HepG2 (cell line): ENCODE data around the gene PIGV. TPM values are rescaled to one million over a fixed set of nuclear protein-coding genes. Genes with fewer than 3 reads are reported as not detected.

Experiments used
- ATAC-seq: fragments of 200-7000 bp; cut with Tn5 transposase; 3 replicates; pipeline ENCODE4 v1.9.1; 2020; ENCODE audit warnings: mild to moderate bottlenecking, moderate library complexity
- BruUV-seq: library from RNA; stranded (reverse); fragments of 400-500 nt; replicated peaks from 2 replicates; lab custom pipeline; 2021; lab: Mats Ljungman, UMichigan
- CTCF ChIA-PET: fragments of 300-600 bp; formaldehyde crosslinking; extraction: SDS; loops from one replicate; lab custom pipeline; 2021; ENCODE audit warnings: low total read pairs, inconsistent platforms, low intra/inter-chr PET ratio; lab: Yijun Ruan, JAX
- POLR2A ChIA-PET: fragments of 350-600 bp; sonication (Branson Sonifier 250); formaldehyde crosslinking; loops from one replicate; lab custom pipeline; 2020; ENCODE audit warnings: antibody characterized with exemption, inconsistent platforms; lab: Yijun Ruan, JAX
- DNase-seq: peaks from one replicate; pipeline ENCODE4 v3.0.0-alpha.2; 2015; ENCODE audit warnings: low spot score
- FAIRE-seq: peaks from 3 replicates; lab custom pipeline; 2011; peaks lifted over from hg19 to GRCh38; lab: Jason Lieb, UNC
- H2AFZ ChIP-seq: one replicate; pipeline ENCODE4 v1.6.1; 2011; ENCODE audit warnings: low read length, inconsistent platforms
- H3K27ac ChIP-seq: fragments of 300-600 bp; 3 replicates; pipeline ENCODE4 v1.8.0; 2011; ENCODE audit warnings: mixed run types, mild to moderate bottlenecking, mixed read lengths, low read length, inconsistent platforms; ENCODE audit not compliant: insufficient read depth; ENCODE audit errors: extremely low read length
- H3K27me3 ChIP-seq, 2 experiments: fragments of 200-600 bp in 1 of 2; 2 replicates in 1 of 2; 3 replicates in 1 of 2; pipeline versions ENCODE4 v1.6.0 to v1.8.0; 2011; ENCODE audit warnings: low read length in 2 of 2, mild to moderate bottlenecking in 2 of 2, moderate library complexity in 2 of 2, inconsistent platforms in 1 of 2; ENCODE audit not compliant: insufficient read depth in 2 of 2, control insufficient read depth in 1 of 2
- H3K36me3 ChIP-seq, 2 experiments: fragments of 200-600 bp in 1 of 2; replicated peaks in 1 of 2; 2 replicates in 1 of 2; 3 replicates in 1 of 2; pipeline versions ENCODE4 v1.5.1 to v1.8.0; 2011; ENCODE audit warnings: low read length in 2 of 2, inconsistent platforms in 1 of 2; ENCODE audit not compliant: insufficient read depth in 2 of 2, control insufficient read depth in 1 of 2
- H3K4me1 ChIP-seq: 2 replicates; pipeline ENCODE4 v1.5.1; 2012; ENCODE audit warnings: low read length, inconsistent platforms; ENCODE audit not compliant: insufficient read depth
- H3K4me2 ChIP-seq: 2 replicates; pipeline ENCODE4 v1.6.0; 2011; ENCODE audit warnings: low read depth, low read length, inconsistent platforms
- H3K4me3 ChIP-seq, 3 experiments: fragments of 200-600 bp in 1 of 3; sonication (generic), shearing (Covaris generic) in 1 of 3; replicated peaks in 1 of 3; 2 replicates each; pipeline ENCODE4 v1.5.1; 2011 to 2016; ENCODE audit warnings: low read length in 3 of 3, inconsistent platforms in 2 of 3, low read depth in 2 of 3, mild to moderate bottlenecking in 2 of 3, control low read depth in 1 of 3, mixed read lengths in 1 of 3; ENCODE audit not compliant: insufficient read depth in 1 of 3
- H3K79me2 ChIP-seq: one replicate; pipeline ENCODE4 v1.6.1; 2011; ENCODE audit warnings: low read length, inconsistent platforms; ENCODE audit not compliant: insufficient read depth
- H3K9ac ChIP-seq: 2 replicates; pipeline ENCODE4 v1.6.0; 2011; ENCODE audit warnings: mild to moderate bottlenecking, low read depth, low read length, inconsistent platforms; ENCODE audit not compliant: insufficient read depth
- H3K9me3 ChIP-seq: 2 replicates; pipeline ENCODE4 v1.5.1; 2012; ENCODE audit warnings: mild to moderate bottlenecking, low read length
- H4K20me1 ChIP-seq: 2 replicates; pipeline ENCODE4 v1.6.0; 2011; ENCODE audit warnings: inconsistent platforms, mild to moderate bottlenecking, low read length, moderate library complexity; ENCODE audit not compliant: insufficient read depth
- ARID2 ChIP-seq: sonication (generic); formaldehyde crosslinking; IDR thresholded peaks from 2 replicates; pipeline ENCODE4 v1.8.1; 2022; ENCODE audit warnings: mild to moderate bottlenecking, missing genetic modification reagents, borderline replicate concordance
- FOXP1 ChIP-seq, 2 experiments: fragments of 450-650 bp in 1 of 2; IDR thresholded peaks; 2 replicates each; pipeline ENCODE4 v1.6.1; 2017 to 2018; ENCODE audit warnings: antibody characterized with exemption in 1 of 2
- HNRNPL ChIP-seq: fragments of 200-400 bp; formaldehyde crosslinking; IDR thresholded peaks from 2 replicates; pipeline ENCODE4 v1.6.1; 2017; ENCODE audit warnings: mild to moderate bottlenecking, low read depth, low read length
- KAT8 ChIP-seq: IDR thresholded peaks from 2 replicates; pipeline ENCODE4 v1.6.1; 2016; ENCODE audit warnings: missing genetic modification reagents, missing compliant biosample characterization
- LCORL ChIP-seq, 2 experiments: fragments of 450-650 bp in 1 of 2; sonication (generic) in 1 of 2; formaldehyde crosslinking in 1 of 2; IDR thresholded peaks; 2 replicates each; pipeline versions ENCODE4 v1.5.0 to v1.6.1; 2017 to 2020; ENCODE audit warnings: antibody characterized with exemption in 1 of 2, missing genetic modification reagents in 1 of 2
- NFYB ChIP-seq: sonication (generic); formaldehyde crosslinking; IDR thresholded peaks from 2 replicates; pipeline ENCODE4 v1.4.0; 2020; ENCODE audit warnings: missing genetic modification reagents
- NR2F1 ChIP-seq, 2 experiments: fragments of 450-650 bp in 1 of 2; formaldehyde crosslinking in 1 of 2; IDR thresholded peaks; 2 replicates each; pipeline versions ENCODE4 v1.5.0 to v1.6.1; 2016 to 2020; ENCODE audit warnings: mild to moderate bottlenecking in 1 of 2, missing compliant biosample characterization in 1 of 2, missing genetic modification reagents in 1 of 2, moderate library complexity in 1 of 2
- PAXIP1 ChIP-seq: sonication (generic); formaldehyde crosslinking; conservative IDR thresholded peaks from 2 replicates; pipeline ENCODE4 v1.4.0; 2020; ENCODE audit warnings: mild to moderate bottlenecking, missing genetic modification reagents, moderate library complexity
- RARA ChIP-seq: IDR thresholded peaks from 2 replicates; pipeline ENCODE4 v1.6.1; 2016; ENCODE audit warnings: missing genetic modification reagents, missing compliant biosample characterization
- RBM22 ChIP-seq: fragments of 200-400 bp; formaldehyde crosslinking; optimal IDR thresholded peaks from 2 replicates; pipeline ENCODE3; 2017; ENCODE audit warnings: mild to moderate bottlenecking, low read length, moderate library complexity
- SMC3 ChIP-seq: IDR thresholded peaks from 2 replicates; pipeline ENCODE4 v1.6.1; 2011; ENCODE audit warnings: low read length, improper control_type of control experiment
- SOX5 ChIP-seq: IDR thresholded peaks from 2 replicates; pipeline ENCODE4 v1.6.1; 2016; ENCODE audit warnings: borderline replicate concordance
- THAP11 ChIP-seq: IDR thresholded peaks from 2 replicates; pipeline ENCODE4 v1.6.1; 2016; ENCODE audit warnings: missing biosample characterization, missing genetic modification reagents
- ZKSCAN8 ChIP-seq: IDR thresholded peaks from 2 replicates; pipeline ENCODE4 v1.6.1; 2016; ENCODE audit warnings: borderline replicate concordance, missing genetic modification reagents, missing compliant biosample characterization
- ZNF543 ChIP-seq: sonication (generic); formaldehyde crosslinking; IDR thresholded peaks from 2 replicates; pipeline ENCODE4 v1.4.0; 2020; ENCODE audit warnings: mild to moderate bottlenecking, missing genetic modification reagents
- ZNF749 ChIP-seq: sonication (generic); formaldehyde crosslinking; IDR thresholded peaks from 2 replicates; pipeline ENCODE4 v1.8.0; 2022; ENCODE audit warnings: mild to moderate bottlenecking, missing genetic modification reagents, moderate library complexity, borderline replicate concordance
- WGBS: methylation state at CpG from one replicate; pipeline ENCODE4 v1.1.6; 2017; ENCODE audit warnings: low lambda C conversion rate; 5-methylcytosine and 5-hydroxymethylcytosine counted together
- in situ Hi-C: cut with HindIII; loops from 2 replicates; pipeline ENCODE4 v1.10.0; 2017; ENCODE audit warnings: low pct_unique_long_range_greater_than_20kb; ENCODE audit not compliant: extremely low pct_ligation_motif_present
- intact Hi-C: fragments of 100-400 bp; cut with micrococcal nuclease; formaldehyde crosslinking; loops from one replicate; pipeline ENCODE4 v1.10.0; 2022; ENCODE audit not compliant: unreplicated experiment
- polyA plus RNA-seq, 8 experiments: library from polyadenylated mRNA; depleted of rRNA in 3 of 8; stranded (reverse) in 7 of 8; unstranded in 1 of 8; fragments of >200 nt; fragmentation: Illumina TruSeq in 4 of 8; extraction: Trizol in 4 of 8; gene quantifications; 2 replicates each; pipeline versions ENCODE4 v1.2.1 to v1.2.3, GENCODE V29; 2011 to 2016; ENCODE audit warnings: low read depth in 4 of 8, missing spikeins in 1 of 8, mixed read lengths in 1 of 8; ENCODE audit not compliant: insufficient read depth in 1 of 8
- total RNA-seq, 5 experiments: library from RNA; depleted of rRNA; stranded (reverse); fragments of >200 nt; fragmentation: Illumina TruSeq; extraction: Trizol; gene quantifications; 2 replicates each; pipeline ENCODE4 v1.2.3, GENCODE V29; 2016; ENCODE audit warnings: low read depth in 1 of 5

PIGV gene
- total and polyA plus RNA-seq, 2 of the 13 experiments (the other 11 are each of a cell fraction or from before 2014, with no cell fraction given): 13.5 to 22.7 TPM

GRCh38 chr1:26758358-26758757 is 29.4 kb upstream of the PIGV start:
- peaks cover 19% of the 10 kb centered on the region for H3K4me1 ChIP-seq
- H3K27ac ChIP-seq: peak overlapping the region; percentile 22
- BruUV-seq: no TSS peak
- H3K4me3 ChIP-seq: no peak overlapping the region
- DNase-seq (no peak), ATAC-seq (no peak)
- intact Hi-C loops: no loop called here
- CTCF ChIA-PET: no interaction called here
- H4K20me1 ChIP-seq: peaks cover 4% of the 10 kb centered on the region; the same call in 1 of the 2 replicates
- peak; percentile 49 for TF ChIP-seq LCORL (IDR thresholded peaks at IDR 0.05)
- no peak for TF ChIP-seq LCORL (CRISPR knock-in tag; IDR thresholded peaks at IDR 0.05)
- no peak for TF ChIP-seq SMC3
- no peak for TF ChIP-seq ARID2 (CRISPR knock-in tag)
- TF ChIP-seq ZNF749 (CRISPR knock-in tag): no peak
- no peak for TF ChIP-seq NFYB (CRISPR knock-in tag)
- peak; percentile 40 for TF ChIP-seq RBM22
- TF ChIP-seq HNRNPL: no peak
- no peak for TF ChIP-seq ZNF543 (CRISPR knock-in tag)
- TF ChIP-seq, all 625 proteins: peak for 2
- Histone ChIP-seq H3K27me3 (no peaks in the 10 kb centered on the region), H3K36me3 (peaks cover 25 to 76% of the 10 kb centered on the region in 2 experiments), H3K9me3 (no peaks in the 10 kb centered on the region), H3K4me2 (no peak overlapping the region), H3K79me2 (peaks cover 16% of the 10 kb centered on the region), H3K9ac (no peak overlapping the region), H2AFZ (no peak overlapping the region)
- no peak for FAIRE-seq
- in situ Hi-C loops: no loop called here
- POLR2A ChIA-PET: interaction anchor here (0.9 to 2.1 kb wide), 4 partner anchors 14 to 61 kb away, joined by 3 to 13 read pairs (median 3); partner anchors contain the start of gene PIGV
- 97% methylated on average over 2 of the region's 3 CpGs for WGBS

- H3K27ac ChIP-seq: peak overlapping the region; percentile 38
- no peak for FAIRE-seq
- TF ChIP-seq NR2F1 (CRISPR knock-in tag; IDR thresholded peaks at IDR 0.05): peak in 1 of 2 experiments; percentile 50; a peak in 1 of 4 replicates
- no peak for TF ChIP-seq FOXP1 (IDR thresholded peaks at IDR 0.05)
- peak; percentile 55; the same call in 1 of the 2 replicates for TF ChIP-seq FOXP1 (CRISPR knock-in tag; IDR thresholded peaks at IDR 0.05)
- TF ChIP-seq SOX5 (CRISPR knock-in tag): 0 out of 2 replicates have a peak, but pooled peaks have one; percentile 15
- 0 out of 2 replicates have a peak, but pooled peaks have one; percentile 19 for TF ChIP-seq RARA
- 0 out of 2 replicates have a peak, but pooled peaks have one; percentile 32 for TF ChIP-seq PAXIP1
- no peak for TF ChIP-seq ZKSCAN8
- peak; percentile 10; the same call in 1 of the 2 replicates for TF ChIP-seq KAT8 (CRISPR knock-in tag)
- TF ChIP-seq THAP11: no peak
Observed at GRCh38 chr1:26759531-26759930, 28.2 kb upstream of the PIGV start.

More at GRCh38 chr1:26759531-26759930, 28.2 kb upstream of the PIGV start:
- H3K9me3 ChIP-seq: no peaks in the 10 kb centered on the region
- peaks cover 4% of the 10 kb centered on the region; the same call in 1 of the 2 replicates for H4K20me1 ChIP-seq
- peaks cover 19% of the 10 kb centered on the region for H3K4me1 ChIP-seq
- peaks cover 12% of the 10 kb centered on the region for H3K79me2 ChIP-seq
- no peaks in the 10 kb centered on the region for H3K27me3 ChIP-seq
- intact Hi-C loops (no loop called here), in situ Hi-C loops (no loop called here)
- DNase-seq (no peak), ATAC-seq (peak; percentile 38; the same call in 2 of the 3 replicates)
- ChIA-PET POLR2A (interaction anchor here (0.6 to 2.1 kb wide), 4 partner anchors 24 to 35 kb away, joined by 3 to 13 read pairs (median 3); partner anchors contain the start of gene PIGV), CTCF (no interaction called here)
- H3K4me3 ChIP-seq: no peak overlapping the region
- no TSS peak for BruUV-seq
- H3K9ac ChIP-seq: no peak overlapping the region
- no peak overlapping the region for H3K4me2 ChIP-seq
- H2AFZ ChIP-seq: no peak overlapping the region
- peaks cover 27 to 72% of the 10 kb centered on the region in 2 experiments for H3K36me3 ChIP-seq
